ENCODE results near the gene RAB20. TPM values are rescaled to one million over a fixed set of nuclear protein-coding genes. Genes with fewer than 3 reads are reported as not detected.

RAB20 gene
- total RNA-seq, 1 donor from 2014 or later = 17.7 TPM

GRCh38 chr13:110556224-110556606 lies 5.3 kb downstream of the RAB20 start:
- Histone ChIP-seq H3K4me1 (peaks cover 4 to 11% of the 10 kb centered on the region in 2 donors), H3K27ac (no peak overlapping the region), H3K9me3 (no peaks in the 10 kb centered on the region), H3K36me3 (peaks cover 0 to 12% of the 10 kb centered on the region in 2 donors), H3K4me3 (no peak overlapping the region), H3K27me3 (no peaks in the 10 kb centered on the region)
- DNase-seq (ENCODE audit: low spot score in 2 of 2) = no peak
- TF ChIP-seq, protein P1, sequence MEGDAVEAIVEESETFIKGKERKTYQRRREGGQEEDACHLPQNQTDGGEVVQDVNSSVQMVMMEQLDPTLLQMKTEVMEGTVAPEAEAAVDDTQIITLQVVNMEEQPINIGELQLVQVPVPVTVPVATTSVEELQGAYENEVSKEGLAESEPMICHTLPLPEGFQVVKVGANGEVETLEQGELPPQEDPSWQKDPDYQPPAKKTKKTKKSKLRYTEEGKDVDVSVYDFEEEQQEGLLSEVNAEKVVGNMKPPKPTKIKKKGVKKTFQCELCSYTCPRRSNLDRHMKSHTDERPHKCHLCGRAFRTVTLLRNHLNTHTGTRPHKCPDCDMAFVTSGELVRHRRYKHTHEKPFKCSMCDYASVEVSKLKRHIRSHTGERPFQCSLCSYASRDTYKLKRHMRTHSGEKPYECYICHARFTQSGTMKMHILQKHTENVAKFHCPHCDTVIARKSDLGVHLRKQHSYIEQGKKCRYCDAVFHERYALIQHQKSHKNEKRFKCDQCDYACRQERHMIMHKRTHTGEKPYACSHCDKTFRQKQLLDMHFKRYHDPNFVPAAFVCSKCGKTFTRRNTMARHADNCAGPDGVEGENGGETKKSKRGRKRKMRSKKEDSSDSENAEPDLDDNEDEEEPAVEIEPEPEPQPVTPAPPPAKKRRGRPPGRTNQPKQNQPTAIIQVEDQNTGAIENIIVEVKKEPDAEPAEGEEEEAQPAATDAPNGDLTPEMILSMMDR (IDR thresholded peaks at IDR 0.05) = no peak
- intact Hi-C loops (cut with DNase I) = no loop called here

DNA sequence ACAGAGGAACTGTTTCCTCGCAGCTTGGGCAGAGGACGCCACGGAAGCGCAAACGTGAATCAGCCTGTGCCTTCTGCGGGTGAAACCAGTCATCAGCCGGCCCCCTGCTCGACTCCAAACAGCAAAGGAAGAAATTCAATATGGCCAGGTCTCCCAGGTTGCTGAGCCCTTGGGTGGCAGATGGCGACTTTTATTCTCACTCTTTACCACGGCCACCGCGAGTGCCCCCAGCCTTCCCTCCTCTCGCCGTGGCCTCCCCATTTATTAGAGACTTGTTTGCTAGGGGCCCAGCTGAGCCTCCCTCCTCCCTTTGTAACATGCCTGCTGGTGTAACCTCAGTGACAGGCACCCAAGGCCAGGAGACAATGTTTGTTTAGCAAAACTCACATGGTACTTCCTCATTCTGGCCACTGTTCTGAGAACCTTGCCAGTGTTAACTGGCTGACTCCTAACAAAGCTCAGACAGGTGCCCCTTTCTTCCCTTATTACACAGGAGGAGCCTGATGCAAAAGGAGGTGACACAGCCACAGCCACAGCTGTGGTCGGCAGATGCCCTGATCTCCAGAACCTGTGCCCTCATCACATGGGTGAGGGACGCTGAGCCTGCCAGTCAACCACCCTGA lies 5.8 kb downstream of the RAB20 start:
- Histone ChIP-seq H3K27me3 (no peaks in the 10 kb centered on the region), H3K9me3 (no peaks in the 10 kb centered on the region), H3K36me3 (peaks cover 0 to 12% of the 10 kb centered on the region in 2 donors), H3K4me1 (peaks cover 4 to 11% of the 10 kb centered on the region in 2 donors), H3K4me3 (no peak overlapping the region), H3K27ac (no peak overlapping the region)
- DNase-seq (ENCODE audit: low spot score in 2 of 2) = no peak
- intact Hi-C loops (cut with DNase I) = no loop called here
- TF ChIP-seq, protein P1 (IDR thresholded peaks at IDR 0.05) = no peak

DNA sequence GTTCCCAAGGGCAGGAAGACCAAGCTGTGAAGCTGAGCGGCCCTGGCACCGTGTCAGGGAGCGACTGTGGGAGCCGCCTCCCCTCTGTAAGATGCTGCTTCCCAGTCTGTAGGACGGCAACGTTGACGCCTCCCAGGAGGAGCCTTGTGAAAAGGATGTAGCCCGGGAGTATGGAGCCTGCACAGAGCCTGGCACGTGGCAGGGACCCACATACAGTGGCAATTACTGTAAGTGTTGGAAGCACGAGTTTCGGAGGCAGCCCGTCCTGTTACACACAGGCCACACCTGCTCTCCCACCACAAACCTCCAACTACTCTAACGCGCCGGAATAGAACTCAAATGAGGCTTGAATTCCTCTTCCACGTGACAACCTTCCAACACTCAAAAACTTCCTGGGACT lies 6.6 kb downstream of the RAB20 start:
- intact Hi-C loops (cut with DNase I) = no loop called here

GRCh38 chr13:110554227-110554836 lies 7.2 kb downstream of the RAB20 start:
- no peaks in the 10 kb centered on the region for H3K27me3 ChIP-seq
- peaks cover 4 to 7% of the 10 kb centered on the region in 2 donors for H3K4me1 ChIP-seq
- no peak overlapping the region for H3K27ac ChIP-seq
- intact Hi-C loops (cut with DNase I) = no loop called here
- DNase-seq (ENCODE audit: low spot score in 2 of 2) = no peak
- no peak overlapping the region for H3K4me3 ChIP-seq
- TF ChIP-seq, protein P1 (IDR thresholded peaks at IDR 0.05) = no peak
- H3K9me3 ChIP-seq = no peaks in the 10 kb centered on the region
- peaks cover 0 to 12% of the 10 kb centered on the region in 2 donors for H3K36me3 ChIP-seq

More for the DNA sequence above, 6.6 kb downstream of the RAB20 start:
- Histone ChIP-seq H3K4me1 (peaks cover 4 to 8% of the 10 kb centered on the region in 2 donors), H3K9me3 (no peaks in the 10 kb centered on the region), H3K36me3 (peaks cover 0 to 12% of the 10 kb centered on the region in 2 donors), H3K27me3 (no peaks in the 10 kb centered on the region), H3K4me3 (no peak overlapping the region), H3K27ac (no peak overlapping the region)
- DNase-seq (ENCODE audit: low spot score in 2 of 2) = no peak
- TF ChIP-seq, protein P1 (IDR thresholded peaks at IDR 0.05) = no peak

GRCh38 chr13:110553417-110553816 lies 8.1 kb downstream of the RAB20 start:
- intact Hi-C loops (cut with DNase I) = no loop called here
- no peaks in the 10 kb centered on the region for H3K27me3 ChIP-seq
- TF ChIP-seq, protein P1 (IDR thresholded peaks at IDR 0.05) = no peak
- no peak overlapping the region for H3K27ac ChIP-seq
- no peak overlapping the region for H3K4me3 ChIP-seq
- no peaks in the 10 kb centered on the region for H3K9me3 ChIP-seq
- peaks cover 0 to 2% of the 10 kb centered on the region in 2 donors for H3K4me1 ChIP-seq
- H3K36me3 ChIP-seq = peaks cover 0 to 12% of the 10 kb centered on the region in 2 donors
- DNase-seq (ENCODE audit: low spot score in 2 of 2) = no peak
